T-helper 22 cell (primary cell): Measurements from ENCODE around the gene RASGEF1C.

Experiments
- DNase-seq: peaks from one replicate; pipeline ENCODE4 v3.0.0-alpha.2; 2020; ENCODE audit warnings: low read depth

RASGEF1C gene

GRCh38 chr5:180209137-180209581, at the start of gene RASGEF1C:
Gene RASGEF1C (minus strand): TSS chr5:180209211. CDS start chr5:180138052, 71,159 bp downstream.
- no peak for DNase-seq

- no peak for DNase-seq
Measured at GRCh38 chr5:180253036-180253824, 44.2 kb upstream of the RASGEF1C start.

- DNase-seq, result no peak
Measured at GRCh38 chr5:180251887-180252286, 42.9 kb upstream of the RASGEF1C start.

GRCh38 chr5:180251141-180251540, 42.1 kb upstream of the RASGEF1C start:
- DNase-seq, result no peak

DNA sequence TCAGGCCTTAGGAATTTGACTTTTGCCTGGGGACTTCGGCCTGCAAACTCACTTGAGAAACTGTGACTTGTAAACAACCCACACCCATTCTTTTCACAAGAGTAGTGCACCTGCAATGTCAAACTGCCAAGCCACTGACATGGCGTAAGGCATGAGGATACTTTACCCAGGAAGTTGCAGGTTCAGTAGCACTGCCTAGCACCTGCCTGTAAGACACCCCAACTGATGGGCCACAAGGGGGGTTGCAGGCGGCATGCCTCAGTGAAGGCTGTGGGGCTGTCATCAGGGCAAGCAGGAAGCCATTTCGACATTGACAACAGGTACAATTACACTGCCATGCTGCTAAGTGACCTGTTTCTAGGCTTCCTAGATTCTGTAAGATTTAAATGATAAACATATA, 41.3 kb upstream of the RASGEF1C start:
- DNase-seq, result no peak

DNA sequence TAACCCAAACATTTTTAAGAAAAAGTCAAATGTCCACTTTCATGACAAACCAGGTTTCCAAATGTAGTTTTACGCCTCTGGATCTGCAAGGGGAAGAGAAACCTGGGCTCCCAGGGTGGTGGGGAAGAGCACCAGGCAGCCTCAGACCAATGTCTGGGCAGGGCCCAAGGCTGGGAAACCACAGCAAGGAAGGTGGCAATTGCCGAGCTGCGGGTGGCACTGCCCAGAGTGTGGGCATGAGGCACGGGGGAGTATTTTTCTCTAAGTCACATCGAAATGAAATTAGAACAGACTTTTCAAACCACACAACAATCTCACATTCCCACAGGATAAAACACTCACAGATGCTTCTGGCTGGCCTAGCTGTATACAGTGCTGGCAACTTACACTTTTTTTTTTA, 32.6 kb upstream of the RASGEF1C start:
- DNase-seq, result no peak

DNA sequence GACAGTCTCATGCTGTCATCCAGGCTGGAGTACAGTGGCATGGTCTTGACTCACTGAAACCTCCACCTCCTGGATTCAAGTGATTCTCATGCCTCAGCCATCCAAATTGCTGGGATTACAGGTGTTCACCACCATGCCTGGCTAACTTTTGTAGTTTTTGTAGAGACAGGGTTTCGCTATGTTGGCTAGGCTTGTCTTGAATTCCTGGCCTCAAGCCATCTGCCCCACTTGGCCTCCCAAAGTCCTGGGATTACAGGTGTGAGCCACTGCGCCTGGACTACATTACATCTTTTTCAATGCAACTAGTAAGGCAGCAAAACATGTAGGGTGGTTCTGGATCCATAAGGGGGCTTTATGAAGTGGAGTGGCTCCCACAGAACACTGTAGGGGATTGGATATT, 29.6 kb upstream of the RASGEF1C start:
- no peak for DNase-seq

- no peak for DNase-seq
Measured at GRCh38 chr5:180235846-180236245, 26.8 kb upstream of the RASGEF1C start.

DNA sequence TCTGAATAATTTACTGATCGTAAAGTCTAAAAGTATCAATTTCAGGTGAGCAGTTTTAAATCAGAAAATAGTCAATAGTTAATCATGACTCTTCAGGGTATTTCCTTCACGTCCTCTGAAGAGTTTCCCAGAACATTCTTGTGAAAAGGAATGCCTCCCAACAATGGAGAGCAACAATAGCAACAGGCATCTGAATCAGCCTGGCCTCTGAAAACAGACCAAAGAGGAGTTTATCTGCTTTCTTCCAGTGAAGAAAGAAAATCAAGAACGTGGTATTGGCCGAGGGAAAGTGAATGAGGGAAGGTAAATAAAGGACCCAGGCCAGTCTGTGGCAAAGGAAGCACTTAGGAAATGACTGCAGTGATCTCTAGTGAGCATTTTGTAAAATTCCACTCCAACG, 26.1 kb upstream of the RASGEF1C start:
- no peak for DNase-seq

DNA sequence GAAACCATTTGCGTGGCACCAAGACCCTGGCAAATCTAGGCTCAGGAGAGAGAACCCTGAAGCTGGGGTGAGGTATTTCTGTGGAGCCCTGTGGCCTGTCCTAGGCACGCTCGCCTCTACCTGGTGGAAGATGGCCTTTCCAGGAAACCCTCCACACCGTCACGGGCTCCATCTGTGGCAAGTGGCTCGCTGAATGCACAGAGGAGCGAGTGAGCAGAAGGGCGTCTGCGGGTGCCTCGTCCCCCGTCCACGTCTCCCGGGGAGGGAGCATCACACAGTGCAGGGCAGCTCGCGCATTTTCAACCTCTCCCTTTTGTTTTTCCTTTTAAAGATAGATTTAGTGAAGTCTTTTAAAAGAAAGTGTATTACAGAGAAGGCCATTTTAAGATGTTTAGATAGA, 25.3 kb upstream of the RASGEF1C start:
- no peak for DNase-seq

- no peak for DNase-seq
Measured at GRCh38 chr5:180233729-180234128, 24.7 kb upstream of the RASGEF1C start.

DNA sequence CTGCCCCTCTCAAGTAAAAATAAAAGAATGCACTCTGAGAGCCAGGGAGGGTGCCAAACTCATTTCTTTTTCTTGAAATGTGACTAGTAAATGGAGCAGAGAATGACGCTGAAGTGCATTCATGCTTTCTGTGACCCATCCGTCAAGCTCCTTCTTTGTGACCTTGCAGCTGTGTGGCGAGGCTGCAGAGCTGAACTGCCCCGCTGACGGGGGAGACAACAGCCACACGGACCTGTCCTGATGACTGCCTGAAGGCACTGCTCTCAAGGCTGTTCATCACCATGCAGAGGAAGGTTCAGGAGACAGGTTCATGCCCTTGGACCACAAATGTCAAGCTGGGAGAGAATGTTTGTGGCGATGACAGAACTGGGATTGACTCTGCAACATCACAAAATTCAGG, 21.0 kb upstream of the RASGEF1C start:
- no peak for DNase-seq

GRCh38 chr5:180222056-180222455, 13.0 kb upstream of the RASGEF1C start:
- no peak for DNase-seq

DNA sequence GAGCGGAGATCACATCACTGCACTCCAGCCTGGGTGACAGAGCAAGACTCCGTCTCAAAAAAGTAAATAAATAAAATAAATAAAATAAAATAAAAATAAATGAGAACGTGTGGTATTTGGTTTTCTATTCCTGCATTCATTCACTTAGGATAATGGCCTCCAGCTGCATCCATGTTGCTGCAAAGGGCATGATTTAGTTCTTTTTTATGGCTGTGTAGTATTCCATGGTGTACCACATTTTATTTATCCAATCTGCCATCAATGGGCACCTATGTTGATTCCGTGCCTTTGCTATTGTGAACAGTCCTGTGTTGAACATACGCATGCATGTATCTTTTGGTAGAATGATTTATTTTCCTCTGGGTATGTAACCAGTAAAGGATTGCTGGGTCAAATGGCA, 8.8 kb upstream of the RASGEF1C start:
- no peak for DNase-seq

GRCh38 chr5:180216646-180217171, 7.7 kb upstream of the RASGEF1C start:
- no peak for DNase-seq

DNA sequence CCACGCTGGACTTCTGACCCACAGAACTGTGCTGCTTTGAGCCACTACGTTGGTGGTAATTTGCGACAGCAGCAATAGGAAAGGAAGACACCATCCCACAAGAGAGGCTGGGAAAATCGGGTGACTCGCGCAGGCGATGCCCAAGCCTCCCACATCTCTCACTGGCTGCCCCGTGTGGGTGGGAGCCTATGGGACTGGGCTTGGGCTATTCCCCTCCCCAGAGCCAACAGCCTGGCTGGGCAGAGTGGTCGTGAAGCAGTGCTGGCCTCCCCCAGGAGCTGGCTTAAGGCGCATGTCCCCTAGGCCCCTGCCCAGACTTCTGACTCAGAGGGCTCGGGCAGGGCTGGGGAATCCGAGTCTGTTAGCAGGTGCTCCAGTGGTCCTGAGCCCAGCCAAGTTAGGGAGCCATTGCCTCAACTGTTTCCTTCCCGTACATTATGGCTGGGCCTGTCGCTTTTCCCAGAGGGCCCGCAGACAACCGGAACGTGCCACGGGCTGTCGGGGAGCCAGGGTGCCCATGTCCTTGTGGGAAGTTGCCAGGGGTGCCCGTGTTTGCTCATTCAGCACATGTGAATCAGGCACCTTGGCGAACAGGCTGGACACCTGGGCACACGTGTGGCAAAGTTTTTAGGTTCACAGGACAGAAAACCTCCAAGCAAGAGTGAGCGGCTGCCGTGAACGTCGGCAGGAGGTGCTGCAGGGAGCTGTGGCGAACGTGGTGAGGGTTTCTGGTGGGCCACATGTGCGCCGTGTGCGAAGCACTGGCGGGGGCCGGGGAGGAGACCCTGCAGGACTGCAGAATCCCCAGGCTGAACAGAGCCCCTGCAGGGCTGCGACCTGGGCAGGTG, 7.0 kb upstream of the RASGEF1C start:
- DNase-seq, result no peak

DNA sequence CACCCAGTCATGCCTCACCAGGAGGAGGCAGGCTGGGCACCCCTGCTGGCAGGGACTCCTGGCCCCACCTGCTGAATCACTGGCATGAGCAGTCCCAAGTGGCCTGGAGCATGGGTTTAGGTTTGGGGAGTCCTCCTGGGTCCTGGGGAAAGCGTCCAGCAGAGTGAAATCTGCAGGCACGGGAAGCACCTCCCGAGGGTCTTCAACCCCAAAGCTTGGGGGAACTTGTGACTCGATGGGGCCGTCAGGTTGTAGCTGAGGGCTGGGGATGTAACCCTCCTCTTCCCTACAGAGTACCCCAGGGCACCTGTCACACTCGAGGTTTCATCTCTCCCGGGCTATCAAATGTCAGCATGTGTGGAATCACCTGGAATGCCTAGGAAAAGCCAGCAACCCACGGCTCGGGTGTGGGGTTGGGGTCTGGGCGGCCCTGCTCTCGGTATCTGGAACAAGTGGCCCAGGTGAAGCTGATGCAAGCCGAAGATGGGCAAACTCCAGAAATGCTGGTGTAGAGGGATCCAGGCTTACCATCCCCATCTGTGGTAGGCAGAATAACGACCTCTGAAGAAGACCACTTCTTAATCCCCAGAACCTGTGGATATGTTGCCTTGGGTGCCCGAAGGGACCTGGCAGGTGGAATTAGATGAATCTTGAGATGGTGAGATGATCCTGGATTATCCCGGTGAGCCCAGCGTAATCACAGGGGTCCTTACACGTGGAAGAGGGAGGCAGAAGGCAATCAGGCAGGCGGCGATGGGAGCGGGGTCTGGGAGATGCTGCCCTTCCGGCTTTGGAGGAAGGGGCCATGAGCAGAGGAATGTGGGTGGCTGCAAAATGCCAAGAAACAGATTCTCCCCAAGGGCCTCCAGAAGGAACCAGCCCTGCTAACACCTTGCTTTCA, 6.1 kb upstream of the RASGEF1C start:
- no peak for DNase-seq

- DNase-seq, result no peak
Measured at GRCh38 chr5:180213657-180214207, 4.7 kb upstream of the RASGEF1C start.

DNA sequence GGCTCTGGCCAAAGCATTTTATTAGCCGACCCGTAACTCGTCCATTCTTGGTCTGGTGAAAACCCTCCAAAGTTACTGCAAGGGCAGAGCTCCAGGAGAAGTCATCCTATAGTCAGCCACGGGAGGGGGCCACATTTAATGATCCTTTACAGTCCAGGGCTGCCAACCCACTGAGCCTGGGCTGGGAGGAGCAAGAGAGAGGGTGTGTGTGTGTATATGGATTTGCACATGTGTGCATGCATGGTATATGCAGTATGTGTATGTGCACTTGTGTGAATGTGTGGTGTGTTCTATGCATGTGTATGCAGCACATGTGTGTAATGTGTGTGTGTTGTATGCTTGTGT, 4.2 kb upstream of the RASGEF1C start:
- no peak for DNase-seq

DNA sequence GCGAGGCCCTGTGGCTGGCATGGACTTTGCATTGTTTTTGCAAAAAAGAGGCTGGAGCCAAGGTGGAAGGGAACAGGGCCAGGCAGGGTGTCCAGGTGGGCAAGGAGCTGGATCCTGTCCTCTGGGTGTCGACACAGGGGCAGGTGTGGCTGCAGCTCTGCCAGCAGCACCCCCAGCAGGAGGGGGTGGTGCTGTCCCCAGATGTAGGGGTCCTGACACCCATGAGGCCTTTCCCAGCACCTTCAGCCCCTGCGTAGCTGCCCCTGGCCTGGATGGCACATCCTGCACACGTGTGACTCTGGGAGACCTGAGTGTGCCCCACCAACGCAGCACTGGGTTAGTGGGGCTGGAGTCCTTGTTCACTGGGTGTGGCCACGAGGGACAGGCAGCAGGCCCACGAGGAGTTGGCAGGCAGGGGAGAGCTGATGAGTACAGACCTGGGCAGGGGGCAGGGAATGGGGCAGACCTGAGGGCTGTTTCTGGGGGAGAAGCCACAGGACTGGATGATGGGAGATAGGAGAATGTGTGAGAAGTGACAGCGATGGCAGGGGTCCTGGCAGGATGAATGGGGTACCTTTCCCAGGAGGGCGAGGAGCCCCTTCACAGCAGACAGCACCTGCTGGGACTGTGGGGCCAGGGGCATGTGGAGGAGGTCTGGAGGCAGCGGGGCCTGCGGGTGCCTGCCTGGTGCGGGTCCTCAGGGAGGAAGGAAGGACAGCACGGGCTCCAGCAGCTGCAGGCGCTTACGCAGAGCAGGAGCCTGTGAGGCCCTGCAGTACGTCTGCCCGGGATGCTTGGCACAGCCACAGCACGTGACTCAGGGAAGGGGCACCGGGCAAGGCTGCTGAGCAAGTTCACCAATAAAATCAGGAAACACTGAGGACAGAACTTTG, 3.6 kb upstream of the RASGEF1C start:
- no peak for DNase-seq

DNA sequence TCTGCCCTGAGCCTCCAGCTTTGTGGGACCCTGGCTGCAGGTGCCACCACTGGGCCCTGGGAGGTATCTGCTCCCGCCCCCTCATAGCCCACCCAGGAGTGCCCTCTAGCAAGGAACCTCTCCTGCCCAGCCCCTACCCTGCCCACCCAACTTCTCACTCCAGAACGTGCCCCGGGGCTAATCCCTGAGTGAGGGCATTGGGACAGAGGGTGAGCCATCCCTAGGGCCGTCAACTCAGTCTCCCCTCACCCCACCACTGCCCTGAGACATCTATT, 2.7 kb upstream of the RASGEF1C start:
- no peak for DNase-seq
